DMS114 treated with DMSO at 0.1 percent for 48 hours (cell line): ENCODE measurements around the gene IQCH.

Experiments used
- DNase-seq: peaks from one replicate; lab custom pipeline; 2025; ENCODE audit not compliant: unreplicated experiment; lab: John Stamatoyannopoulos, UW

IQCH gene

DNA sequence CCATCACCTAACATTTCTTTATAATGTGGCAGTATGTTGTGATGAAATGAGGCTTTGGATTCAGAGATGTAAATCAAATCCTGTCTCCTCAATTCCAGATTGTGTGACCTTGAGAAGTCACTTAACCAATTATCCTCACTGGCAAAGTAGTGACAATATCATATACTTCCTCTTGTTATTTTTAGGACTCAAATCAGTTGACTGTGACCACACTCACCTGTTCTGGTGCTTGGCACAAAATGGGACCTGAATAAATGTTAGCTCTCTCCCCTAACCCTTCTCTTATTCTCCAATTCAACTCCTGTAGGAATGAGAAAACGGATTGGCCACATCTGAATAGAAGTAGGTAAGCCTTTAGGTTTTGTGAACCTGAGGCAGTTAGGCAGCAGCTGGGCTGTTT, 42.1 kb downstream of the IQCH start:
- no peak for DNase-seq

DNA sequence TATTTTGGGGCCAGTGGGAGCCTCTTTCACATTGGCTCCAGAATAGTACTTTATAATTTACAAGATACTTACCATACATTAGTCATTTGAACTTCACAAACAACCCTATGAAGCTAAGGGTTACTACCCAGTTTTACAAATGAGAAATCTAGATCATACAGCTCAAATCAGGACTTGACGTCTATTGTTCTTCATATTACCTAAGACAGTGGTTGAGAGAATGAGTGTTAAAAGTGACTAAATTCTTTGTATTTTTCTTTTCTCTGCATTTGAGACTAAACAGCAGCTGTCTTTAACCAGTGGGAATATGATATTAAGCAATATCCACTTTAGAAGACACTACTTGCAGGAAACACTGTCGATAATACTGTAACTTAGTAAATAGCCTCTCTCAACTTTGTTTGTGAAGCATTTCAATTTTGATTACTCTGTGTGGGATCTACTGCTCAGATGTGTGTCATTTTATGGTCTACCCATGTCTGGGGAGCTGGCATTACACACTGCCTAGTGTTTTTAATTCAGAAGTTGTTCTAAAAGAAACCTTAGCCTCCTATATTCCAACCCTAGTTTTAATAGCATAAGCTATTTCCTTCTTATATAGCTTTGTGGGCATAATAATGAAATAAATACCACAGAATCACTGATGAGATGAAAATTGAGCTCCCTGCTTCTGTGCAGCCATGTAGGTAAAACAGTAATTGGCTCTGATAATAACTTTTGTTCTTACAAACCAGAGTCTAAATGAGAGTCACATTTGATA, 45.9 kb downstream of the IQCH start:
- no peak for DNase-seq

DNA sequence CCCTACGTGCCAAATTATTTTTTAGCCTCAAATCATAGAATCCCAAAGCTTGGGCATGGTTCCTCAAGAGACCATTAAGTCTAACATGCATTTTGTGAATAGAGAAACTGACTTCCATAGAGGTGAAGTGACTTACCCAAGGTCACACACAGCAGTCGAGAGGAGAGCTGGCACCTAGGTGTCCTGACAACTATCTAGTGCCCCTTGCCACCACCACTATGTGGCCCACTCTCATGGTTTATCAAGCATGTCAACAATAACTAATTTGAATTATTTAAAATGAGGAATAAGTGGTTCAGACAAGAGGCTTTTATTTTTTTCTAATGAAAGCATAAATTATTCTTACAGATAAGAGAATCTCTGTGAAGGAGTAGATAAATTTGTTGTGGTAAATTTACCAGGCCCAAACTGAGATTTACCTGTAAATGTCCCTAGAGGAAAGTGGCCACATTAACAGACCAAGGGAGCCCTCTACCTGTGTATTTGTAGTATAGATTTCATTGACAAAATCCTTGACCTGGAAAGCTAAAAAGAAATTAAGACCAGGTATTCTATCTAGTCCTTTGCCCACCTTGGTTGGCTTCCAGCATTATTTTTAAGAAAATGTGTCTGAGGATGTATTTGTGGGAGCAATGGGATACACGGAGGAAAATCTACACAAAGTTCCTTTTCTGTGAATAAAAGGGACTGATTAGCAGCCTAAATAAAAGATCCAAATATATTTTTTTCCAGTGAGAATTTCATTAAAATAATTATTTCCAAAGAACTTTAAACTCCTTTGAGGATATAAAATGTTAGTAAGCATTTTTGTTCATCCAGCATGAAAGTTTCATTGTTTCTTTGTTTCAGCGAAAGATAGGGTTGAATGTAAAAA, 49.1 kb downstream of the IQCH start:
- DNase-seq: peak; percentile 19

DNA sequence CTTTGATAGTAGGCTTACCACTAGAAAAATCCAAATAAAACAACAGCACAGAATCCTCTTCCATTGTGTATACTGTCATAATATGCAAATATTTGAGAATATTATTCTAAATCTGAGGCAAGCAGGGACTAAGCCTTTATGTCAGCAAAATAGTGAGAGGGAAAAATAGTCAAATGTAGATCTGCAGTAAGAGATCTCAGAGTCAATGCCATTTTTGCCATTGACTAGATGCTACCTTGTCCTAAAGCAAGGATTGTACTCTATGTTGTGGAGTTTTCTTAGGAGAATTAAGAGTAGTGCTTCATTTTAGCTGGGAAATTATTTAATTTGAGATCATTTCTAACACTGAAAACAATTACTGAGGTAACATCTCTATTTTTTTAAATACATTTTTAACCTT, 50.2 kb downstream of the IQCH start:
- DNase-seq: no peak

DNA sequence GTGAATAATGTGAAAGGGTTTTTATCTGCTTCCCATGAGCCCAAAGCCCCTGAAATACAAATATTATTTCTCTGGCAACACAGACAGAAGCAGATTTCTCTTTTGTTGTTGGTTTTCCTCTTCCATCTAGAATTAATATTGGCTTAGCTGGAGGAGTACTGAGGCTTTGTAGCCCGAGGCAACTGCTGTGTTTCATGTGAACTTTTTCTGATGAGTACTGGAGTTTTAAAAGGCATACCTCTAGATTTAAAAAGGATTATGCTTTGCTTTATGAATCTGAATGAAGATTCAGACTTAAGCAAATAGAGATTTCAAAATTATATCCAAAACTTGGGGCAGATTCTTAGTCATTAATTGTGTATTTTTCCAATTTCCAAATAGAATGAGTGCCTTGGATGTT, 50.9 kb downstream of the IQCH start:
- DNase-seq: no peak

DNA sequence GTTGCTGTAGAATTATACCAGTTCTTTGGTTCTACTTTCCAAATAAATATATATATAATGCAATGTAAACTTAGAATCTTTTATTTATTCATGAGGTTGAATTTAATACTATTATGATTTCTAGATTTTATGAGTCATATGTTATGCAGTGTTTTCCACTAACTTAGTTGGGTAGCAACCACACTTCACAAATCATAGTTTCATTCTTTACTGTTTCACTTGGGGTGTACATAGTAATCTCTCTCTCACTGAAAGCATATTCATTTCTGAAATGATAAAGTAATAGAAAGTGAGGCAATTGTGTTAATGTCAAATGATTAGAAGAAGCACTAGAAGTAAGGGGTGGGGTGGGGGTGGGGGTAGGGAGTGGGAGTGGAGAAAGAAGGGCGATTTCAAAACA, 52.6 kb downstream of the IQCH start:
- no peak for DNase-seq

DNA sequence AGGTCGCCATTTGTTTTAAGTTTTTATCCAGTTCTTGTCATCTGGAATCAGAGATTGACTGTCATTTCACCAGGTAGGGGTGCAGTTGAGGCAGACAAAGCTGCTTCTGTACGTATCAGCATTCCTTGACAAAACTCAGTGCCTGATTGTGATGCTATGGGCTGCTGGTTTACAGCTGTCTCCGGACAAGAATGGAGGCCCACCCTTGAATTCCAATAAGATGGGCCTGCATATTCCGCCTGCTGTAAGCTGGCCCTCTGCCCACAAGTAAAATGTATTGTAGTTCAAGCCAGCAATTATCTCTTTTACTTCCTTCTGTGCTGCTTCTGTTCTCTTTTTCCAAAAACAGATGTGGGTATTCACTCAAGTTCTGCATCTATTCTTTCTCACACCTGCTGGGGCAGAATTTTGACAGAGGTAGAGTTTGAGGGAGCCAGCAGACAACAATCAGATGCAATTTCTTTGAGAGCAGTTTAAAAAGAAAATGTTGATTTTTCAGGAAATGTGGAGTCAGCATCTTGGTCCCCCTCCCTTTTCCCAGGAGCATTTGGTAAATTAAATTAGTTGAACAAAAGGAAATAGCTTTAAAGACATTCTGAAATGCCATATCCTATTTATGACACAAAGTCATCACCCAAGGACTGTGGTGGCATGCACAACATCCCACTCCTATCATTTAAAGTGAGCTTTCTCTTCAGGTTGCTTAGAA, 53.5 kb downstream of the IQCH start:
- DNase-seq: no peak

DNA sequence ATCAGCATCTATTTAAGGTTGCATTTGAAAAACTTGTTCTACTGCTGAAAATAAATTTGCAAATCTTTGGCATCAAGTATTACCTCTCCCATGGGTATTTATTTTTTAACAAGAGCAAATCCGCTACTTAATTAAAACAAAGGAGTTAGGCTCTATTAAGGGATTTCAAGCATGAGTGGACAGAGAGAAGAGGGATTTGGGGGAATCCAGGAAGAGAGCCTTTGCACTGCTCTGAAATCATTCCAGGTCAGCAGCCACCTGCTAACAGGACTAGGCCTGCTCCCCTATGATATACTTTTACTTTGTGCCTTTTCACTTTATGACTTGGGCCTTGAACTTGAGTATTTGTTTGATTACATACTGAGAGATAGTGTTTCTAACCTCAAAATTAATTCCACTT, 57.1 kb downstream of the IQCH start:
- no peak for DNase-seq

DNA sequence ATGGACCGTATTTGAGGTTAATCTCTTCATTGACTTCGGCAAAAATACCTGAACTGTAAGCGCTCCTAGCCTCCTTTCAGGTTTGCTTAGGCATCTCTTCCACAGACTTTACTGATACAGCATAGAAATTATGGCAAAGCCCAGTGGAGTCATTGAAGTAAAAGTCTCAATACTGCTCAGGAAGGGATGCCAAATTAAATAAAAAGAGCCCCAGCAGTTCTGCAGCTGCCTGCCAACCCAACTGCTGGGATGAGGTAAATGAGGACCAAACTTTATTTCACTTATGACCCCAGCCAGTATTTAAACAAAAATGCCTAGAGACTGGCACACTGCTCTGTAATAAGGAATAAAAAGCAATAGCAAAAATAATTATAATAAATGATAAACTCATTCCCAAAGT, 65.4 kb downstream of the IQCH start:
- no peak for DNase-seq

DNA sequence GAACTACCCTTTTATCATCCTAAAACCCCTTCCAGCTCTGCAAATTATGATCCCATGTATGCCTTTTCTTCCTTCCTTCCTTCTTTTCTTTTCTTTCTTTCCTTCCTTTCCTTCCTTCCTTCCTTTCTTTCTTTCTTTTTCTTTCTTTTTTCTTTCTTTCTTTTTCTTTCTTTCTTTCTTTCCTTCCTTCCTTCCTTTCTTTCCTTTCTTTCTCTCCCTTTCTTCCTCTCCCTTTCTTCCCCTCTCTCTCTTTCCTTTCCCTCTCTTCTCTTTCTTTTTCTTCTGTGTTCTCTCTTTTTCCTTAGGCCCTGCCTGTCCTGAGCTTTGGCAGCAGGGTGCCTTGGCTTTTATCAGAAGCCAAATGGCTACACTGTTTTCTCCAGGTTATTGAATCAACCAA, 66.8 kb downstream of the IQCH start:
- DNase-seq: no peak

DNA sequence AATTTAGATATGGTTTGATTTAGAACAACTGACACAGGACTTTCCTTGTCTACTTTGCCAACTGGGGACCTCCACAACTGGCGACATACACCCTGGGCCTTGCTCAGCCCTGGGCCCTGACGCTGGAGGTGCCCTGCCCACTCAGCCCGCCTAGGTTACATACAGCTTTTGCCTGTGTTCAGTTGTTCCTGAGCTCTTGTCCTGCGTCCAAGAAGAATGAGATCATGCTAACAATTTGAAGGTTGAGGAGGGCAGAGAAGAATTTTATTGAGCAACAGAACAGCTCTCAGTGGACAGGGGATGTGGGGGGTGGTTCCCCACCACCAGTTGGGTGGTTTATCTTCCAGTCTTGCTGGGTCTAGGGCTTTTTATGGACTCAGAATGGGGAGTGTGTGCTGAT, 67.9 kb downstream of the IQCH start:
- no peak for DNase-seq

DNA sequence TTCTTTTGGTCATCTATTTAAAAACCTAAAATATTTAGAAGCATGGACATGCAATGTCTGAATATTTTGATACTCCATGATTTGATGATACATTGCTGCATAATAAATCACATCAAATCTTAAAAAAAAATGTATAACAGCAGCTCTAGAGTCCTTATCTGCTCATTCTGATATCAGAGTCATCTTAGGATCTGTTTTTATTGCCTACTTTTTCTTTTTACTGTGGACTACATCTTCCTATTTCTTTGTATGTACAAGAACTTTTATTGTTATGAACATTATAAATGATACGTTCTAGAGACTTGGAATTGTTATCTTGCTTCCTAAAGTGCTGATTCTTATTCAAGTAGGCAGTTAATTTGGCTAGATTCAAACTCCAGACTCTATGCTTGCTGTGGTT, 72.7 kb downstream of the IQCH start:
- no peak for DNase-seq

DNA sequence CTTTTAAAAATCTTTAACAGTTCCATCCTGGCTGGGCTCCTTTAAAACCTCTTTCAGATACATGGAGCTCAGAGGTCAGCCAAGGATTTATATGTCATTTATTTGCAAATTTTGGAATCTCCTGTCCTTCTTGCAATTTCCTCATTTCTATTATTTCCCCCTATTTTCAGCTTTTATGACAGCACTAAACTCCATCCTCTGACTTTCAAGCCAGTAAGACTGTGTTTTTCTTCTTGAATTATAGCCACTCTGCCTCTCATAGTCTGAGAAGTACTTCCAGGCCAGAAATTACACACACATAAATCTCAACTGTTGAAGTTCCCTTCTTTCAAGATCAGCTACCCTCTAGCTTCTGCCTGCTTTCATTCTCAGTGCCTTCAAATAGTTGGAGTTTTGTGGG, 73.2 kb downstream of the IQCH start:
- no peak for DNase-seq

DNA sequence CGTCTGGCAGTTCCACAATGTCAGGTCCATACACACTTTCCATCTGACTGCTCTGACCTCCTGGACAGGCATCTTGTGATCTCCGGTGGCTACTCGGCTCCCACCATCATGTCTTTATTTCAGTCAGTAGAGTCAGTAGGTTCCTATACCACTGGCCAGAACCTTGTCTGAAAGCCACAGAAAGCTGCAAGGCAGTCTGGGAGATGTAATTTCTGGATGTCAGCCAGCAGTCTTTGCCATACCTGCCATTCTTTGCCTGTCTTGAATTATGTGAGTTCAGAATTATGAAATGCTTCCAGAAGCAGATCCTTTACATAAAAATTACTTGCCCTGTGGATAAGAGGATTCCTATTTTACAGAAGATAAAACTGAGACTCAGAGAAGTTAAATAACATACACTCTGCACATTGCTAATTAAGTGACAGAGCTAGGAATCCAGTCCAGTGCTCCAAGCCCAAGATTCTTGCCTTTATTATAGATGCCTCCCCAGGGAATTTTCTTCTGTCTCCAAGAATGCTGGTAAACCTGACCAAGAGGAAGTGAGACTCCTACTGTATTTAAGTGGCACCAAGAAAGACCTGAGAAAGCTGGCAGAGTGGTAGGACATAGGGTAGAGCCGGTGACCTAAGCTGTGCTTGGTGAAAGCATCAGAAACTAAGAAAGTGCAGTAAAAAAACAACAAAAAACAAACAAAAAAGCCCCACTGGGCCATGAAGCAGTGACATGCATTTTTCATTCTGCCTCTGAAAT, 75.6 kb downstream of the IQCH start:
- DNase-seq: no peak

DNA sequence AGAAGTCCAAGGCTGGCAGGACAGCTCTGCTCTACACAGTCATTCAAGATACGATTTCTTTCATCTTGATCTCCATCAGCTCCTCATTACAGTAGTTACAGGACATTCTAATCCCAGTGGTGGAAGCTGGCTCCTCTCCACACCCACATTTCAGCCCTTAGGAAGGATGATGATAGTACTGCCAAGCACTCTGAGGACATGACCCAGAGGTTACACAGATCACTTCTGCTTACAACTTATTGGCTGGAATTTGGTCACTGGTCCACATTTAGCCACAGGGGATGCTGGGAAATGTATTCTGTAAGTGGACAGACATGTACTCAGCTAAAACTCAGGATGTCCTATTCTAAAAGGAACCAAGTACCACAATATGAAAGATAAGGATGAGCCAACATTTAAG, 77.1 kb downstream of the IQCH start:
- no peak for DNase-seq

DNA sequence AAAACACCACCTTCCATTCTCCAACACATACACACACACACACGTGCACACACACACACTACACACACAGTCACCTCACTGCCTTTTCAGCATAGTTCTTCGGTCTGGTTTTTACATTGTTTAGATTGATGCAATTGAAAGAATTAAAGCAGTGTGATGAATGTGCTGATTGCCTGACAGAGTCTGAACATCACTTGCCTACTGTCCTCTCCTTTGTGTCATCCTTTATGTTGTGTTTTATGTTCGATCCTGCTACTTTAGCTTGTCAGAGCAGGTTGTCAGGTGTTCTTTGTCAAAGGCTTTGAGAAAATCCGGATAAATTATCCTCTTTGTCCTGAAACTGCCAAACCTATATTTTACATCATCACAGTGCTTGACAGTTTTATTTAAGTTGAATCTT, 80.4 kb downstream of the IQCH start:
- no peak for DNase-seq

DNA sequence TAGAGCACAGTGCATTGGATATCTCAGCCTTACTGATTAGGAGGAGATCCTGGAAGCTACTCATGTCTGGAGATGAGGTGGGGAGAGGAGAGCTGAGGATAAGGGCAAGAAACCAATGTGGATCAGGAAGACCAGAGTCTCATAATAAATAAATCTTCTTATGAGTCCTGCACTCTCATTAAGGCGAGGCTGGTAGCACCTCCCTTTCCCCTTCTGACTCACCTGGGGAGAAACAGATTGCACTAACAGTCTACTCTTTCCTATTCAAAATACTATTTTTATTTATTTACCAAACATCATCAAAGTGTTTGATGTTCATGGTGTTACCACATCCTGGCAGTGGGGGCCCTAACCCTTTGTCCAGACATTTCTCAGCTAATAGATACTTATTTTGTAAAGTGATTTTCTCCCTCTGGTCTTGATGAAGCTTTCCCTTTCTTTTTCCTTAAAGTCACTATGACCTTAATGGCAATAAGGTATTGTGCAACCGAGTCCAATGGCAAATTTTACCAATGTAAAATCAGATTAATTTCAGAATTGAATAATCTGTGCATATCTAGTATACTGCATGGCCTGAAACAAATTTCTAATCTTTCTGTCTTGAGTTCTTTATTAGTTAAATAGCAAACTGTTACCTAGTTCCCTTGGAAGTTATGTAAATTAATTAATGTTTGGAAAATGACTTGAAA, 81.1 kb downstream of the IQCH start:
- no peak for DNase-seq

DNA sequence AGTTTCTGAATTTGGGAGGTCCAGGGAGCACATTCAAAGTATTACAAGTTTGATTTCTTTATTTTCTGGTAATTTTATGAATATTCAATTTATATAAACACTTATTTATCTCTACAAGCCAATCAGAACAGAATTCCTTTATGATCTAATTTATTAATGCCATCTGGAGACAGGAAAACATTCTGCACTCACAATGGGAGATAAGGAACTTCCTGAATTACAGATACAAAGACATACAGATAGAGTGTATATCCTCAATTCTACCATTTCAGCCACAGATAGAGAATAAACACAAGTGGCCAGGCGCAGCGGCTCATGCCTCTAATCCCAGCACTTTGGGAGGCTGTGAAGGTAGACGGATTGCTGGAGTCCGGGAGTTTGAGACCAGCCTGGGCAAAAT, 86.0 kb downstream of the IQCH start:
- DNase-seq: no peak

DNA sequence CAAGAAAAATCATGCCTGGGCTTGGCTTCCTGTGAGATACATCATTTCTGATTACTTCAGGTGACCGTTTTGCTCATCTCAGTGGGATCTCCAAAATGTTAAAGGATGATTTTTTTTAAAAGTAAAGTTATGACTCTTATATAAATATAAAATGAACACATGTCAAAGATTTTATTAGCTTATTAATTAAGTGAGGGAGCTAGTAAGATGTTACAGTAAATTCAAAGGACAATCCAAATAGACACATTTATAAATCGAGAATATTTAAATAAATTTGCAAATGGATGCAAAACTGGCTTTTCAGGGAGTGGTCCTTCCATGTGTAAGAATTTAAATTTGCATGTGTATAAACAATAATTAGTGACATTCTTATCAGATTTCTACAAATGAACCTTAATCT, 87.0 kb downstream of the IQCH start:
- no peak for DNase-seq

DNA sequence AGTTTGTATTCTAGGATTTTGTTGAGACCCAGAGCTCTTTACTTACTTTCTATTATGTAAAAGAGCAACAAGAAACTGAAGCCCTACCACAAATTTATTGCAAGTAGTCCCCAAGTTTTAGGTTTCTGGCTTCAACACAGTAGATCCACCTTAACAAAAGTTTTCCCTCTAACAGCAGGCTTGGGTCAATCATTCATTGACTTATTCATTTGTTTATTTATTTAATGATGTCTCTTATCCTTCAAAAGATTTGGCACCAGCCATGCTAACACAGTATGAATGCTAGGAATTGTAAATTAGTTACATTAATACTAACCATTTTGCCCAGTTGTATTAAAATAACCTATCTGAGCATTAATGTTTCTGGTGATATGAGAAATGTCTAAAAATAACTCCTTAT, 88.6 kb downstream of the IQCH start:
- DNase-seq: no peak

DNA sequence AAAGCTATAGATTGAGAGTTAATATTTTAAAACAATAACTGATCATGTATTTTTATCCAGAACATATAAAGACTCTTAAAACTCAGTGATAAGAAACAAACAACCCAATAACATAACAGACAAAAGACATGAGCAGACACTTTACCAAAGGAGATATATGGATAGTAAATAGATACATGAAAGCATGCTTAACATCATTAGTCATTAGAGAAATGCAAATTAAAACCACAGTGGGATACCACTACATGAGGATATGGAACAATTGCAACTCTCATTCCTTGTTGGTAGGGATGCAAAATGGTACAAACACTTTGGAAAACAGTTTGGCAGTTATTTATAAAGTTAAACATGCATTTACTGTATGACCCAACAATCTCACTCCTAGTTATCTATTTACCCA, 95.0 kb downstream of the IQCH start:
- no peak for DNase-seq
